ENCODE data around the gene KCNT1. TPM values are rescaled to one million over a fixed set of nuclear protein-coding genes. Genes with fewer than 3 reads are reported as not detected.

Gene KCNT1
- total RNA-seq, 2 experiments from 2014 or later = 0.11 to 0.22 TPM

- no peaks in the 10 kb centered on the region for H3K4me1 Mint-ChIP-seq (ENCODE audit: low read depth)
- H3K36me3 Mint-ChIP-seq (ENCODE audit: low read depth) = no peaks in the 10 kb centered on the region
- no peaks in the 10 kb centered on the region for H3K9me3 Mint-ChIP-seq
- DNase-seq (no peak), ATAC-seq (ENCODE audit: poor library complexity) (no peak)
- H3K4me3 Mint-ChIP-seq = no peak overlapping the region
- CTCF ChIA-PET = no interaction called here
- no peak overlapping the region for H3K27ac ChIP-seq (ENCODE audit: low read depth in 1 of 2, low read length in 2 of 2)
- H3K27ac Mint-ChIP-seq = no peak overlapping the region
- peaks cover 0 to 16% of the 10 kb centered on the region in 2 experiments for H3K9me3 ChIP-seq (ENCODE audit: control insufficient read depth in 1 of 2, insufficient read depth in 1 of 2, low read length in 2 of 2)
- H3K4me3 ChIP-seq (ENCODE audit: low read length) = no peak overlapping the region
- intact Hi-C loops (cut with DNase I, micrococcal nuclease) = no loop called here
- H3K36me3 ChIP-seq (ENCODE audit: insufficient read depth, low read length) = no peaks in the 10 kb centered on the region
- no peaks in the 10 kb centered on the region for H3K27me3 ChIP-seq (ENCODE audit: control insufficient read depth in 1 of 2, insufficient read depth in 2 of 2, low read length in 2 of 2)
- POLR2A ChIA-PET = no interaction called here
- peaks cover 4% of the 10 kb centered on the region for H3K27me3 Mint-ChIP-seq
- H3K4me1 ChIP-seq (ENCODE audit: insufficient read depth, low read length) = no peaks in the 10 kb centered on the region
- TF ChIP-seq CTCF (IDR thresholded peaks at IDR 0.05) = no peak
These were observed 28.0 kb upstream of the KCNT1 start for GRCh38 chr9:135673941-135674340.

GRCh38 chr9:135674977-135675376, 27.0 kb upstream of the KCNT1 start:
- Histone ChIP-seq H3K9me3 (ENCODE audit: control insufficient read depth in 1 of 2, insufficient read depth in 1 of 2, low read length in 2 of 2) (peaks cover 0 to 9% of the 10 kb centered on the region in 2 experiments), H3K27me3 (ENCODE audit: control insufficient read depth in 1 of 2, insufficient read depth in 2 of 2, low read length in 2 of 2) (no peaks in the 10 kb centered on the region), H3K36me3 (ENCODE audit: insufficient read depth, low read length) (no peaks in the 10 kb centered on the region), H3K4me3 (ENCODE audit: low read length) (no peak overlapping the region), H3K27ac (ENCODE audit: low read depth in 1 of 2, low read length in 2 of 2) (no peak overlapping the region), H3K4me1 (ENCODE audit: insufficient read depth, low read length) (no peaks in the 10 kb centered on the region)
- intact Hi-C loops (cut with DNase I, micrococcal nuclease) = no loop called here
- no peak overlapping the region for H3K27ac Mint-ChIP-seq
- ChIA-PET POLR2A (no interaction called here), CTCF (no interaction called here)
- DNase-seq (no peak), ATAC-seq (ENCODE audit: poor library complexity) (no peak)
- peaks cover 4% of the 10 kb centered on the region for H3K27me3 Mint-ChIP-seq
- no peaks in the 10 kb centered on the region for H3K36me3 Mint-ChIP-seq (ENCODE audit: low read depth)
- H3K9me3 Mint-ChIP-seq = no peaks in the 10 kb centered on the region
- H3K4me1 Mint-ChIP-seq (ENCODE audit: low read depth) = no peaks in the 10 kb centered on the region
- no peak overlapping the region for H3K4me3 Mint-ChIP-seq
- TF ChIP-seq CTCF (IDR thresholded peaks at IDR 0.05) = no peak

GRCh38 chr9:135676891-135677290, 25.1 kb upstream of the KCNT1 start:
- Histone ChIP-seq H3K4me1 (ENCODE audit: insufficient read depth, low read length) (no peaks in the 10 kb centered on the region), H3K9me3 (ENCODE audit: control insufficient read depth in 1 of 2, insufficient read depth in 1 of 2, low read length in 2 of 2) (no peaks in the 10 kb centered on the region), H3K36me3 (ENCODE audit: insufficient read depth, low read length) (no peaks in the 10 kb centered on the region), H3K27ac (ENCODE audit: low read depth in 1 of 2, low read length in 2 of 2) (no peak overlapping the region), H3K4me3 (ENCODE audit: low read length) (no peak overlapping the region), H3K27me3 (ENCODE audit: control insufficient read depth in 1 of 2, insufficient read depth in 2 of 2, low read length in 2 of 2) (no peaks in the 10 kb centered on the region)
- intact Hi-C loops (cut with DNase I, micrococcal nuclease) = no loop called here
- no peaks in the 10 kb centered on the region for H3K4me1 Mint-ChIP-seq (ENCODE audit: low read depth)
- ChIA-PET POLR2A (no interaction called here), CTCF (no interaction called here)
- H3K27me3 Mint-ChIP-seq = peaks cover 4% of the 10 kb centered on the region
- no peak for TF ChIP-seq CTCF (IDR thresholded peaks at IDR 0.05)
- no peaks in the 10 kb centered on the region for H3K36me3 Mint-ChIP-seq (ENCODE audit: low read depth)
- no peak overlapping the region for H3K27ac Mint-ChIP-seq
- DNase-seq (no peak), ATAC-seq (ENCODE audit: poor library complexity) (no peak)
- no peak overlapping the region for H3K4me3 Mint-ChIP-seq
- no peaks in the 10 kb centered on the region for H3K9me3 Mint-ChIP-seq

All from CD4-positive, alpha-beta T cell (primary cell).